GM12875 (cell line): ENCODE data around the gene KAT2B.

ENCODE experiments used
- H3K4me3 ChIP-seq: one replicate; pipeline ENCODE4 v1.5.1; 2011; ENCODE audit warnings: low read depth, low read length, control low read depth
- CTCF ChIP-seq: IDR thresholded peaks from 2 replicates; pipeline ENCODE4 v1.5.1; 2011; ENCODE audit warnings: low read depth, mild to moderate bottlenecking, control low read depth, inconsistent platforms, low read length, moderate library complexity, borderline replicate concordance; ENCODE audit not compliant: insufficient read depth

Gene KAT2B

GRCh38 chr3:20052851-20053250, 12.6 kb downstream of the KAT2B start:
- no peak for TF ChIP-seq CTCF
- H3K4me3 ChIP-seq, result no peak overlapping the region

- no peak overlapping the region for H3K4me3 ChIP-seq
- TF ChIP-seq CTCF, result no peak
Measured at GRCh38 chr3:20054549-20054987, 14.3 kb downstream of the KAT2B start.

GRCh38 chr3:20055020-20055775, 15.0 kb downstream of the KAT2B start:
- H3K4me3 ChIP-seq, result no peak overlapping the region
- no peak for TF ChIP-seq CTCF

GRCh38 chr3:20055842-20056241, 15.6 kb downstream of the KAT2B start:
- H3K4me3 ChIP-seq, result no peak overlapping the region
- no peak for TF ChIP-seq CTCF

- no peak overlapping the region for H3K4me3 ChIP-seq
- TF ChIP-seq CTCF, result no peak
Measured at GRCh38 chr3:20056725-20057611, 16.7 kb downstream of the KAT2B start.

GRCh38 chr3:20057612-20058180, 17.4 kb downstream of the KAT2B start:
- TF ChIP-seq CTCF, result no peak
- H3K4me3 ChIP-seq, result no peak overlapping the region
